C4-2B (cell line): Measurements from ENCODE around the gene ABCB7.

Experiments used
- ZFX ChIP-seq: fragments of 450-650 bp; IDR thresholded peaks from 2 replicates; pipeline ENCODE4 v1.6.1; 2017
- TF ChIP-seq, protein P1 (sequence below): fragments of 450-650 bp; conservative IDR thresholded peaks from 2 replicates; pipeline ENCODE4 v1.5.1; 2017; ENCODE audit warnings: mild to moderate bottlenecking

DNA sequence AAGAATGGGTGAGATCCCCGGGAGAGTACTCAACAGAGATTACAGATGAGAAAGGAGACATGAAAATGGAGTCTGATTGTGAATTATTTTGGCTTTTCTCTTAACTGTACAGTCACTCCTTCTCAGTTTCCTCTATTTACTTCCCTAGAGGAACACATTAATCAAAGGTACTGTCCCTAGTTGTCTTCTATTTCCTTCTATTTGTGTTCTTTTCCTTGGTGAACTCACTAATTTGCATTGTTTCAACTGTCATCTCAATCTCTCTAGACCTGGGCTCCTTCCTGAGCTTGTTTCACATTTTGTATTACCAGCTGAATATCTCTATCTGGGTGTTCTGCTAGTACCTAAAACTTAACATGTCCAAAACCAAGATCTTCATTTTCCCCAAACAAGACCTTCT lies 59.8 kb downstream of the ABCB7 start:
- TF ChIP-seq, protein P1, sequence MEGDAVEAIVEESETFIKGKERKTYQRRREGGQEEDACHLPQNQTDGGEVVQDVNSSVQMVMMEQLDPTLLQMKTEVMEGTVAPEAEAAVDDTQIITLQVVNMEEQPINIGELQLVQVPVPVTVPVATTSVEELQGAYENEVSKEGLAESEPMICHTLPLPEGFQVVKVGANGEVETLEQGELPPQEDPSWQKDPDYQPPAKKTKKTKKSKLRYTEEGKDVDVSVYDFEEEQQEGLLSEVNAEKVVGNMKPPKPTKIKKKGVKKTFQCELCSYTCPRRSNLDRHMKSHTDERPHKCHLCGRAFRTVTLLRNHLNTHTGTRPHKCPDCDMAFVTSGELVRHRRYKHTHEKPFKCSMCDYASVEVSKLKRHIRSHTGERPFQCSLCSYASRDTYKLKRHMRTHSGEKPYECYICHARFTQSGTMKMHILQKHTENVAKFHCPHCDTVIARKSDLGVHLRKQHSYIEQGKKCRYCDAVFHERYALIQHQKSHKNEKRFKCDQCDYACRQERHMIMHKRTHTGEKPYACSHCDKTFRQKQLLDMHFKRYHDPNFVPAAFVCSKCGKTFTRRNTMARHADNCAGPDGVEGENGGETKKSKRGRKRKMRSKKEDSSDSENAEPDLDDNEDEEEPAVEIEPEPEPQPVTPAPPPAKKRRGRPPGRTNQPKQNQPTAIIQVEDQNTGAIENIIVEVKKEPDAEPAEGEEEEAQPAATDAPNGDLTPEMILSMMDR: no peak
- TF ChIP-seq ZFX: no peak
